ENCODE data around the gene NREP. TPM values are rescaled to one million over a fixed set of nuclear protein-coding genes. Genes with fewer than 3 reads are reported as not detected.

The NREP gene
- total and polyA plus RNA-seq, 2 experiments from 2014 or later: 177 to 263 TPM

GRCh38 chr5:111703662-111704061 lies 53.3 kb downstream of the NREP start:
- DNase-seq (ENCODE audit: low spot score): no peak
- no peaks in the 10 kb centered on the region for H3K9me2 ChIP-seq (replicated peaks; ENCODE audit: insufficient read depth)
- H3K27me3 ChIP-seq: no peaks in the 10 kb centered on the region
- no peak overlapping the region for H3K4me2 ChIP-seq
- no peak for TF ChIP-seq EZH2phosphoT487 (IDR thresholded peaks at IDR 0.05; ENCODE audit: low read depth, severe bottlenecking, unreplicated experiment)
- no peak for TF ChIP-seq EZH2 (IDR thresholded peaks at IDR 0.05; ENCODE audit: borderline replicate concordance)
- TF ChIP-seq CTCF (IDR thresholded peaks at IDR 0.05; ENCODE audit: poor library complexity): no peak
- no peak overlapping the region for H2AFZ ChIP-seq
- 92% methylated on average over 3 of the region's 3 CpGs for WGBS (ENCODE audit: low lambda C conversion rate, missing lambda C conversion rate)
- H3K27ac ChIP-seq: no peak overlapping the region
- no peak overlapping the region for H3K4me3 ChIP-seq
- no peaks in the 10 kb centered on the region for H3K4me1 ChIP-seq (ENCODE audit: insufficient read depth)
- no peaks in the 10 kb centered on the region for H3K9me3 ChIP-seq (ENCODE audit: low read depth)
- H3K79me2 ChIP-seq: no peaks in the 10 kb centered on the region
- no peaks in the 10 kb centered on the region for H3K36me3 ChIP-seq (replicated peaks; ENCODE audit: insufficient read depth, low read depth)
- H4K20me1 ChIP-seq (ENCODE audit: insufficient read depth, poor library complexity, severe bottlenecking): no peaks in the 10 kb centered on the region

- Histone ChIP-seq H3K27me3 (no peaks in the 10 kb centered on the region), H3K9me3 (ENCODE audit: low read depth) (no peaks in the 10 kb centered on the region), H3K4me3 (no peak overlapping the region), H3K4me1 (ENCODE audit: insufficient read depth) (peaks cover 9% of the 10 kb centered on the region), H2AFZ (no peak overlapping the region), H3K79me2 (no peaks in the 10 kb centered on the region), H3K27ac (no peak overlapping the region), H3K9me2 (replicated peaks; ENCODE audit: insufficient read depth) (no peaks in the 10 kb centered on the region), H4K20me1 (ENCODE audit: insufficient read depth, poor library complexity, severe bottlenecking) (no peaks in the 10 kb centered on the region), H3K4me2 (no peak overlapping the region), H3K36me3 (replicated peaks; ENCODE audit: insufficient read depth, low read depth) (no peaks in the 10 kb centered on the region)
- 75% methylated on average over 6 of the region's 6 CpGs for WGBS (ENCODE audit: low lambda C conversion rate, missing lambda C conversion rate)
- TF ChIP-seq EZH2phosphoT487 (IDR thresholded peaks at IDR 0.05; ENCODE audit: low read depth, severe bottlenecking, unreplicated experiment): no peak
- TF ChIP-seq CTCF (IDR thresholded peaks at IDR 0.05; ENCODE audit: poor library complexity): no peak
- no peak for TF ChIP-seq EZH2 (IDR thresholded peaks at IDR 0.05; ENCODE audit: borderline replicate concordance)
- DNase-seq (ENCODE audit: low spot score): no peak
These were observed 57.0 kb downstream of the NREP start for GRCh38 chr5:111699976-111700375.

- no peak for DNase-seq (ENCODE audit: low spot score)
- H3K4me1 ChIP-seq (ENCODE audit: insufficient read depth): peaks cover 9% of the 10 kb centered on the region
- H3K9me2 ChIP-seq (replicated peaks; ENCODE audit: insufficient read depth): no peaks in the 10 kb centered on the region
- no peak overlapping the region for H3K27ac ChIP-seq
- no peak overlapping the region for H2AFZ ChIP-seq
- H3K4me2 ChIP-seq: no peak overlapping the region
- no peaks in the 10 kb centered on the region for H4K20me1 ChIP-seq (ENCODE audit: insufficient read depth, poor library complexity, severe bottlenecking)
- no peaks in the 10 kb centered on the region for H3K9me3 ChIP-seq (ENCODE audit: low read depth)
- H3K36me3 ChIP-seq (replicated peaks; ENCODE audit: insufficient read depth, low read depth): no peaks in the 10 kb centered on the region
- no peaks in the 10 kb centered on the region for H3K79me2 ChIP-seq
- WGBS (ENCODE audit: low lambda C conversion rate, missing lambda C conversion rate): 83% methylated on average over 1 of the region's 1 CpG
- TF ChIP-seq CTCF (IDR thresholded peaks at IDR 0.05; ENCODE audit: poor library complexity): no peak
- TF ChIP-seq EZH2 (IDR thresholded peaks at IDR 0.05; ENCODE audit: borderline replicate concordance): no peak
- TF ChIP-seq EZH2phosphoT487 (IDR thresholded peaks at IDR 0.05; ENCODE audit: low read depth, severe bottlenecking, unreplicated experiment): no peak
- no peak overlapping the region for H3K4me3 ChIP-seq
- no peaks in the 10 kb centered on the region for H3K27me3 ChIP-seq
These were observed 57.7 kb downstream of the NREP start for GRCh38 chr5:111699324-111699723.
